DND-41 (cell line): ENCODE data around the gene NUDC.

Experiments
- ATAC-seq: fragments of 200-7000 bp; cut with Tn5 transposase; 3 replicates; pipeline ENCODE4 v1.9.1; 2021; ENCODE audit warnings: low read depth; ENCODE audit not compliant: insufficient read depth
- DNase-seq: peaks from one replicate; pipeline ENCODE4 v3.0.0-alpha.2; 2020
- H2AFZ ChIP-seq: 2 replicates; pipeline ENCODE4 v1.6.0; 2012; ENCODE audit warnings: low read depth, low read length
- H3K27ac ChIP-seq: 2 replicates; pipeline ENCODE4 v1.5.1; 2012; ENCODE audit warnings: low read length, inconsistent platforms
- H3K27me3 ChIP-seq: fragments of 200-600 bp; sonication (generic); 2 replicates; pipeline ENCODE4 v1.6.0; 2012; ENCODE audit warnings: low read length, mild to moderate bottlenecking, inconsistent platforms; ENCODE audit not compliant: insufficient read depth, poor library complexity
- H3K36me3 ChIP-seq: 2 replicates; pipeline ENCODE4 v1.5.1; 2012; ENCODE audit warnings: low read length, inconsistent platforms; ENCODE audit not compliant: insufficient read depth
- H3K4me1 ChIP-seq: 2 replicates; pipeline ENCODE4 v1.5.1; 2012; ENCODE audit warnings: mild to moderate bottlenecking, low read length; ENCODE audit not compliant: insufficient read depth
- H3K4me2 ChIP-seq: 2 replicates; pipeline ENCODE4 v1.6.0; 2012; ENCODE audit warnings: mild to moderate bottlenecking, moderate library complexity, low read length, inconsistent platforms; ENCODE audit not compliant: insufficient read depth
- H3K4me3 ChIP-seq, 2 experiments: fragments of 200-600 bp in 1 of 2; shearing (Covaris generic) in 1 of 2; 2 replicates each; pipeline ENCODE4 v1.5.1; 2012 to 2016; ENCODE audit warnings: inconsistent platforms in 2 of 2, low read length in 2 of 2, mild to moderate bottlenecking in 2 of 2, low read depth in 1 of 2, moderate library complexity in 1 of 2
- H3K79me2 ChIP-seq: 2 replicates; pipeline ENCODE4 v1.6.0; 2012; ENCODE audit warnings: low read length, inconsistent platforms; ENCODE audit not compliant: insufficient read depth
- H3K9ac ChIP-seq: 2 replicates; pipeline ENCODE4 v1.6.0; 2012; ENCODE audit warnings: low read depth, mild to moderate bottlenecking, inconsistent platforms, low read length, moderate library complexity
- H3K9me3 ChIP-seq: 2 replicates; pipeline ENCODE4 v1.5.1; 2012; ENCODE audit warnings: low read length, moderate library complexity, mild to moderate bottlenecking, inconsistent platforms; ENCODE audit not compliant: insufficient read depth, severe bottlenecking
- H4K20me1 ChIP-seq: 2 replicates; pipeline ENCODE4 v1.6.0; 2012; ENCODE audit warnings: low read length; ENCODE audit not compliant: insufficient read depth
- CTCF ChIP-seq: IDR thresholded peaks from 2 replicates; pipeline ENCODE4 v1.5.1; 2012; ENCODE audit warnings: borderline replicate concordance, low read length, moderate library complexity, mild to moderate bottlenecking; ENCODE audit not compliant: poor library complexity, severe bottlenecking; ENCODE audit errors: extremely low read depth
- EZH2 ChIP-seq: IDR thresholded peaks from 3 replicates; pipeline ENCODE4 v1.6.1; 2012; ENCODE audit warnings: borderline replicate concordance, low read depth, mild to moderate bottlenecking, moderate library complexity, low read length, inconsistent platforms; ENCODE audit not compliant: severe bottlenecking

Gene NUDC

GRCh38 chr1:26932531-26932930 lies 11.0 kb downstream of the NUDC start:
- peaks cover 80% of the 10 kb centered on the region for H3K79me2 ChIP-seq
- DNase-seq (no peak), ATAC-seq (no peak)
- no peak overlapping the region for H3K27ac ChIP-seq
- no peak for TF ChIP-seq EZH2
- no peak for TF ChIP-seq CTCF
- no peaks in the 10 kb centered on the region for H3K4me1 ChIP-seq
- no peaks in the 10 kb centered on the region for H3K9me3 ChIP-seq
- no peaks in the 10 kb centered on the region for H3K27me3 ChIP-seq
- H3K9ac ChIP-seq = no peak overlapping the region
- H2AFZ ChIP-seq = no peak overlapping the region
- H3K4me2 ChIP-seq = no peak overlapping the region
- no peak overlapping the region for H3K4me3 ChIP-seq
- peaks cover 32% of the 10 kb centered on the region; the same call in 1 of the 2 replicates for H4K20me1 ChIP-seq
- H3K36me3 ChIP-seq = peaks cover 68% of the 10 kb centered on the region

- TF ChIP-seq CTCF (no peak), EZH2 (no peak)
- Histone ChIP-seq H3K4me3 (no peak overlapping the region), H3K27me3 (no peaks in the 10 kb centered on the region), H3K9me3 (no peaks in the 10 kb centered on the region), H3K27ac (no peak overlapping the region), H3K4me2 (no peak overlapping the region), H3K36me3 (peaks cover 71% of the 10 kb centered on the region), H3K9ac (no peak overlapping the region), H2AFZ (no peak overlapping the region), H4K20me1 (peaks cover 39% of the 10 kb centered on the region), H3K4me1 (no peaks in the 10 kb centered on the region), H3K79me2 (peaks cover 69% of the 10 kb centered on the region)
- ATAC-seq (no peak), DNase-seq (no peak)
Measured at GRCh38 chr1:26936823-26937222, 15.3 kb downstream of the NUDC start.

- ATAC-seq (no peak), DNase-seq (no peak)
- Histone ChIP-seq H3K4me2 (no peak overlapping the region), H3K79me2 (peaks cover 57% of the 10 kb centered on the region), H3K36me3 (peaks cover 74% of the 10 kb centered on the region), H3K9me3 (no peaks in the 10 kb centered on the region), H4K20me1 (peaks cover 36% of the 10 kb centered on the region), H3K4me1 (no peaks in the 10 kb centered on the region), H2AFZ (no peak overlapping the region), H3K27me3 (no peaks in the 10 kb centered on the region), H3K4me3 (no peak overlapping the region), H3K27ac (no peak overlapping the region), H3K9ac (no peak overlapping the region)
- TF ChIP-seq EZH2 (no peak), CTCF (no peak)
Measured at GRCh38 chr1:26938004-26938658, 16.6 kb downstream of the NUDC start.
